GM18505 (cell line): ENCODE data around the gene SAPCD2.

Source experiments
- ATAC-seq: cut with Tn5 transposase; IDR thresholded peaks from one replicate; pipeline ENCODE4 v1.9.1; 2021; ENCODE audit not compliant: unreplicated experiment
- POLR2A ChIP-seq: IDR thresholded peaks from 4 replicates; pipeline ENCODE4 v1.6.1; 2011; ENCODE audit warnings: borderline replicate concordance; ENCODE audit not compliant: insufficient read depth, insufficient read length; ENCODE audit errors: extremely low read depth

SAPCD2 gene

GRCh38 chr9:137080260-137081122 is 10.1 kb upstream of the SAPCD2 start:
- no peak for ATAC-seq
- TF ChIP-seq POLR2A, result no peak

- no peak for TF ChIP-seq POLR2A
- no peak for ATAC-seq
Observed at GRCh38 chr9:137079401-137079787, 9.0 kb upstream of the SAPCD2 start.

DNA sequence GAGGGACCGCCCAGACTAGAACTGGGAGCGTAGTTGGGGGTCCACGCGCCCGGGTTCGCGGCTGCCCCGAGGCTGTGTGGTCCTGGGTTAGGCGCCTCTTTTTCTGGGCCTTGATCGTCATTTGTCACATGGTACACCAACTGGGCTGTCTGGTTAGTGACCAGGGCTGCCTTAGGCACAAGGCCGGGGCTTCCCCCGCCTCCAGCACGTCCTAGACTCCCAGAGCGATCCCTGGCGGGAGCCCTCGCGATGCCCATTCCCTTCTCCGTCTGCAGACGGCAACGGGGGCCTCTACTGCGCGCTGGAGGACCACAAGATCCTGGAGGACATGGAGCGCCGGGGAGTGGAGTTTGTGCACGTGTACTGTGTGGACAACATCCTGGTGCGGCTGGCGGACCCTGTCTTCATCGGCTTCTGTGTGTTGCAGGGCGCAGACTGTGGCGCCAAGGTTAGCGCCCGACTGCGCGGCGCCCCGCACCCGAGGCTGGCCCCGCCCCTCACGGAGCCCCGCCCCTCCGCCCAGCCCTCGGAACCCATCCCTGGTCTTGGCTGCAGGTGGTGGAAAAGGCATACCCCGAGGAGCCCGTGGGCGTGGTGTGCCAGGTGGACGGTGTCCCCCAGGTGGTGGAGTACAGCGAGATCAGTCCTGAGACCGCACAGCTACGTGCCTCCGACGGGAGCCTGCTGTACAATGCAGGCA is 8.5 kb upstream of the SAPCD2 start:
- no peak for ATAC-seq
- no peak for TF ChIP-seq POLR2A

DNA sequence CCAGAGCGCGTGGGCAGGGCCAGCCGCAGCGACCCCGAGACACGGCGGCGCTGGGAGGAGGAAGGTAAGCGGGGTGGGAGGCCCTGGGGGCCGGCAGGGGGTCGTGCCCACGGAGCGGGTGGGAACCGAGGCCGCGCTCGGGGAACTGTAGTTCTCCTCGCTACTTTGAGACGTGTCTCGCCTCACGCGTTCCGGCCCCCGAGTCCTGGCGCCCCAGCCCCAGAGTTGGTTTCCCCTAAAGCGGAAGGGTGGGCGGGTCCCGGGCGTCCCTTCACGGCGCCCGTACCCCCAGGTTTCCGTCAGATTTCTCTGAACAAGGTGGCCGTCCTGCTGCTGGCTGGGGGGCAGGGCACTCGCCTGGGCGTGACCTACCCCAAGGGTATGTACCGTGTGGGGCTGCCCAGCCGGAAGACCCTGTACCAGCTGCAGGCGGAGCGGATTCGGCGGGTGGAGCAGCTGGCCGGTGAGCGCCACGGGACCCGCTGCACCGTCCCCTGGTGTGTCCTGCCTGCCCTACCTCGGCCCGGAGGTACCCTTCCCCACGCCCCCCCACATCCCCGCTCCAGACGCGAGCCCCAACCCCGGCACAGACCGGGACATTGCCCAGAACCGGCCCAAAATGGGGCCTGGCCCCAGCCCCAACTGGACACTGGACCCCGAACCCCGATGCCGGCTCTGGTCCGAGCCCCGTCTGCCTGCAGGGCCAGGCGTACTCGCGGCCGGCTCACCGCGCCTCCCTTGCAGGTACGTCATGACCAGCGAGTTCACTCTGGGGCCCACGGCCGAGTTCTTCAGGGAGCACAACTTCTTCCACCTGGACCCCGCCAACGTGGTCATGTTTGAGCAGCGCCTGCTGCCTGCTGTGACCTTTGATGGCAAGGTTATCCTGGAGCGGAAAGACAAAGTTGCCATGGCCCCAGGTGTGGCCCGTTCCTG is 7.7 kb upstream of the SAPCD2 start:
- peak; percentile 21 for ATAC-seq
- TF ChIP-seq POLR2A, result no peak

GRCh38 chr9:137077010-137077747 is 6.8 kb upstream of the SAPCD2 start, which contains the start of gene UAP1L1:
Gene UAP1L1, plus strand, starts transcription at chr9:137077517. Its CDS starts 16 bp downstream, at chr9:137077533.
- peak; percentile 57 for ATAC-seq
- peak; percentile 64 for TF ChIP-seq POLR2A

DNA sequence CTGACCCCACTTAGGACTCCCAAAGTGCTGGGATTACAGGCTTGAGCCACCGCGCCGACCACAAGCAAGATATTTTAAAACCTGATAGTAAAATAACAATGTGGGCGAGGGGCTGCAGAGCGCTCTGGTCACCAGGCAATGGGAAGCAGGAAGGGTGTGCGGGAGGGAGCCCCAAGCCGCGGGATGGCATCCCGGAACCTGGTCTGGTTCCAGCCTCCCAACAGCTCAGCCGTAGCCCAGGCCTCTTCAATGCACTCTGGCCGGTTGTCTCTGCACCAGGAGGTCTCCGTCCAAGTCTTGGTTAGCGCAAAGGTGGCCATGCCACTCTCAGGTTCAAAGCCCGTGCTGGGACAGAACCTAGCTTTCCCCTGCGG is 6.3 kb upstream of the SAPCD2 start:
- TF ChIP-seq POLR2A, result no peak
- ATAC-seq, result no peak

GRCh38 chr9:137075275-137075775 is 5.0 kb upstream of the SAPCD2 start:
- TF ChIP-seq POLR2A, result no peak
- ATAC-seq, result no peak

DNA sequence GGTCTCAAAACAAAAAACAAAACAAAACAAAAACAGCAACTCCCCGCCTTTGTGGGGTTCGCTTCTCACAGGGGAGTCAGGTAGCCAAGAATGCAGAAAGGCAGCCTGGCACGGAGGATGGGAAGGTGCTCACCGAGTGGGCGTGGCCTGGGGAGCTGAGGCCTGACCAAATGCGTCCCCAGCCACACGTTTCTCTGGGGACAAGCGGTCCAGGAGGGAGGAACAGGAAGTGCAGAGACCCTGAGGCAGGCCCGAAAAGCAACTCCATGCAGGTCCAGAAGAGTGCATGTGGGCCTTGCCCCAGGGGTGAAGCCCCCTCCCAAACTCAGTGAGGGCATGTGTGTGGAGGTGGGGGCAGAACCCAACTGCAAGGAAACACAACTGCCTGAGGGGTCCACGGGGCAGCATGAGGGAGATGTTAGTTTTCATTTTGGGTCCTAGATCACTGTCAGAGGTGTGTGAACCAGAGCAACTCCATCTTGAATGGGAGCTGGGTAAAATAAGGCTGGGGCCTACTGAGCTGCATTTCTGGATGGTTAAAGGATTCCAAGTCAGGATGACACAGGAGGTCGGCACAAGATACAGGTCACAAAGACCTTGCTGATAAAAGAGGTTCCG is 4.4 kb upstream of the SAPCD2 start:
- no peak for TF ChIP-seq POLR2A
- no peak for ATAC-seq

GRCh38 chr9:137073992-137074399 is 3.6 kb upstream of the SAPCD2 start:
- no peak for TF ChIP-seq POLR2A
- ATAC-seq, result no peak

- ATAC-seq, result no peak
- TF ChIP-seq POLR2A, result no peak
Observed at GRCh38 chr9:137071282-137071681, 925 bp upstream of the SAPCD2 start.

GRCh38 chr9:137070906-137071275 is 534 bp upstream of the SAPCD2 start:
- peak; percentile 8 for ATAC-seq

More at GRCh38 chr9:137070906-137071275, 534 bp upstream of the SAPCD2 start:
- no peak for TF ChIP-seq POLR2A
